Right cardiac atrium (tissue), 5 donors: ENCODE measurements around the gene KRTAP21-1. TPM values are rescaled to one million over a fixed set of nuclear protein-coding genes. Genes with fewer than 3 reads are reported as not detected.
"Not testable (repeated sequence)": the region's sequence is repeated elsewhere in the genome, so short reads cannot be mapped to it uniquely, and the experiment has no call there.

Source experiments
- ATAC-seq, 2 donors: fragments of 200-7000 bp; cut with Tn5 transposase; one replicate each; pipeline versions ENCODE4 v1.8.0 to v1.9.1; 2020; ENCODE audit warnings: moderate library complexity in 2 of 2, mild to moderate bottlenecking in 1 of 2
- DNase-seq, 3 donors: peaks; one replicate each; pipeline ENCODE4 v3.0.0-alpha.2; 2020
- H3K27ac ChIP-seq: one replicate; pipeline ENCODE4 v1.5.1; 2013; ENCODE audit warnings: mild to moderate bottlenecking, low read length, control low read depth, moderate library complexity
- H3K27me3 ChIP-seq: one replicate; pipeline ENCODE4 v1.6.1; 2013; ENCODE audit not compliant: control insufficient read depth, insufficient read depth
- H3K4me1 ChIP-seq: one replicate; pipeline ENCODE4 v1.6.1; 2013; ENCODE audit warnings: low read length; ENCODE audit not compliant: control insufficient read depth, insufficient read depth
- H3K4me3 ChIP-seq: one replicate; pipeline ENCODE4 v1.5.1; 2013; ENCODE audit warnings: low read length, control low read depth
- H3K9me3 ChIP-seq: one replicate; pipeline ENCODE4 v1.6.1; 2013; ENCODE audit warnings: low read length; ENCODE audit not compliant: control insufficient read depth
- WGBS: extraction: QIAGEN DNeasy Blood & Tissue Kit; methylation state at CpG from one replicate; pipeline ENCODE4 v1.1.7; 2013; 5-methylcytosine and 5-hydroxymethylcytosine counted together
- intact Hi-C, 4 donors: fragments of 100-400 bp; cut with DNase I; formaldehyde crosslinking; loops; one replicate each; pipeline versions ENCODE4 v1.11.0 to v1.14.0; 2022 to 2023
- long read RNA-seq, 4 donors: library from polyadenylated mRNA; unstranded; transcript quantifications; one replicate each; pipeline ENCODE4 v2.0.0, GENCODE V29; 2020 to 2021
- polyA plus RNA-seq: library from polyadenylated mRNA; stranded (reverse); fragments of 200-250 nt; gene quantifications from one replicate; pipeline ENCODE4 v1.2.3, GENCODE V29; 2013
- total RNA-seq, 4 donors: library from RNA; stranded (reverse); fragmentation: NEBNext Ultra II Directional; extraction: Animal tissue kit (Norgen Biotek cat#: 25700); gene quantifications; one replicate each; pipeline ENCODE4 v1.2.1, GENCODE V29; 2021
- donor health status: healthy with polysubstance abuse.
- donor health status: DM: no; HTN: yes; CAD: no.
- donor health status: DM: no; HTN: no; CAD: no.
- donor health status: DM: no; HTN: yes; CAD: no; lungs with severe emphysema.
- donor health status: DM: yes; HTN: yes; CAD: no.

KRTAP21-1 gene
- not detected for total RNA-seq
- not detected for polyA plus RNA-seq
- long read RNA-seq, donor 1, result 0 reads
- long read RNA-seq, donor 2, result 0 reads
- long read RNA-seq, donor 3, result 0 reads
- long read RNA-seq, donor 4, result 0 reads

GRCh38 chr21:30755328-30755727 is at the start of gene KRTAP21-1:
Gene KRTAP21-1, minus strand, starts transcription at chr21:30755428. Its CDS starts 50 bp downstream, at chr21:30755378.
- ATAC-seq, DNase-seq: not testable (repeated sequence)
- 90% methylated on average over 2 of the region's 2 CpGs for WGBS

DNA sequence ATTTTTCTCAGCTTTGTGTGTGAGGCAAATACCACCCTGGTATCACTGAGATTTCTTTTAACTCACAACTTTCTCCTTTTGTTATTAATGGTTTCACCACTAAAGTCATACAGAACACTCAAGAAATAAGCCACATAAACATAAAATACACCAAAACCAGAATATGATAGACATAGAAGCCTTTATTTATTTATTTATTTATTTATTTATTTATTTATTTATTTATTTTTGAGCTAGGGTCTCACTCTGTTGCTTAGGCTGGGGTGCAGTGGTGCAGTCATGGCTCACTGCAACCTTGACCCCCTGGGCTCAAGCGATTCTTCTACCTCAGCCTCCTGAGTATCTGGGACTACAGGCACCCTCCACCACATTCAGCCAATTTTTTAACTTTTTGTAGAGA is 45.4 kb upstream of the KRTAP21-1 start:
- intact Hi-C loops, result no loop called here
- Histone ChIP-seq H3K4me3 (no peak overlapping the region), H3K27ac (no peak overlapping the region), H3K27me3 (no peaks in the 10 kb centered on the region), H3K4me1 (no peaks in the 10 kb centered on the region), H3K9me3 (no peaks in the 10 kb centered on the region)
- DNase-seq (no peak), ATAC-seq (no peak)
- 82% methylated on average over 1 of the region's 1 CpG for WGBS

More at GRCh38 chr21:30755328-30755727, at the start of gene KRTAP21-1:
- H3K4me3 ChIP-seq, H3K27ac ChIP-seq, H3K4me1 ChIP-seq, intact Hi-C loops, H3K9me3 ChIP-seq, H3K27me3 ChIP-seq: not testable (repeated sequence)

DNA sequence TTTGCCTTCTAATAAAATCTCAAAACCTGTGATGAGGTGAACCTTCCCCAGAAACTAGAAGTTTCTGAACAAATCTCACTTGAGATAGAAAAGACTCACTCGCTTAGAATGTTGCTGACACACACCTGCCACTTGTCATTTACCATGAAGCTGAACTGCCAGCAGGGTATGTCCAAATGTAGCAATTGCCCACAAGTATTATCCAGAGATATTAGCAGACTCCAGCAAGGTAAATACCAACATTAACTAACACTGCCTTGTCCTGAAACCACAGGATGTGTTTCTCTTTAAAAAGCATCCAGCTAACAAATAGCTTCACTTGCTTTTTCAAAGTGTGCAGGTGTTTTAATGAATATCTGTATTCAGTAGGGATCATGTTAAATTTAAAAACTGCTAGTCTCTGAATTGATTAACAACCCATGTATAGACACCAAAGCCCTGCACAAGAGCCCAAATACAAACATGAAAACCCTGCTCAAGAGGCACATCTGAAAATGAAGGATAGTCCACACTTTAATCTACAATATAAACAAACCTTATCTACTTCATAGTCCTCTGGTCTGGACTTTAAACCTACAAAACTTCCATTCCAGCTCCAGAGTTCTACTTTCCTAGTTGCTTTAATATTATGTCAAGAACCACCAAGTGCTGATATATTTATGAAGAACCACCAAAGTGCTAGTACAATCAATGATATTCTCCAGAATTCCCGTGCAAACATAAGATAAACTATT is 38.5 kb upstream of the KRTAP21-1 start:
- ATAC-seq (no peak), DNase-seq (no peak)
- Histone ChIP-seq H3K4me3 (no peak overlapping the region), H3K4me1 (no peaks in the 10 kb centered on the region), H3K27ac (no peak overlapping the region), H3K9me3 (no peaks in the 10 kb centered on the region), H3K27me3 (no peaks in the 10 kb centered on the region)
- 60% methylated on average over 2 of the region's 2 CpGs for WGBS
- intact Hi-C loops, result no loop called here

DNA sequence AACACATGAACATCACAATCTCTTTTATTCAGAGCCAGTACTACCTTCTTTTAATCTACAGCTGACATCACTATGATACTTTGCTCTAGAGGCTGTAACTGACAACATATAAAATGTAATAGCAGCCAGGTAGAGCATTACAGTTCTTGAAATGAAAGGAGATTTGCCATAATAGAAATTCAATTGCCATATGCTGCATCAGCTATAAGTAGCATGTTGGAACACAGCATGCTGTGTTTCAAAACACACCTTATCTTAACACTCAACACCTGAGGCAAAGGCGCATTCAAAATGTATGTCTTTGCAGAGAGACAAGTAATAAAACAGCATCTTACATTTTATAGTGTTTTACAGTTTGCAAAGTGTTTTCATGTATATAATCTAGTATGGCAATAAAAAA is 24.0 kb upstream of the KRTAP21-1 start:
- intact Hi-C loops, result no loop called here
- 85% methylated on average over 1 of the region's 1 CpG for WGBS
- ATAC-seq, result no peak

DNA sequence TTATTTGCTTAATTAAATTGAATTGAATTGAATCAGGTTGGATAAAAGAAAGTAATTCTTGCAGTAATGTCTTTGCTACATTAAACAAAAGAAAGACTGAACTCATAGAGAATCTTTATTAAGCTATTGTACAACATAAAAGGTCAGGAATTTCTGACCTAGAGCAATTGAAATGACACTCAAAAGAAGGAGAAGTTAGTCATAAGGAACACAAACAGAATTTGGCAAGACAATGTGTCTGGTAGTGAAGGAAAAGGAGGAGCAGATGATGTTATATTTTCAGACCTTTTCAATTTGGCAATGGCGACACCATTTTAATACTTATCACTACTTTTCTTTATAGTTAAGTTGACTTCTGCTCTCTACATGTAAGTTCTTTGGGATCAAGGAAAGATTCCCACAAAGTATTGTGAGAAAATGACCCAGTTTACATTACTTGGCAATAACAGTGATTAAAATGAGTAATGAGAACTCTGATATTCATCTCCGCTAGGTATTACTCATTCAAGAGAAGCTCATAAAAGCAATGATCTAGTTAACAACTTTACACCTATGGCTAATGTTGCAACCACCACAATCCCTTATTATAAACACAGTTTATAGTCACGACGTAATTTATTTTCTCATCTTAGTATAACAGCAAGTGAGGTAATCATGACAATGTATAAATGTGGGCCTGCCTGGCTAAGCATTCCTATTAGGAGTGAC is 14.7 kb upstream of the KRTAP21-1 start:
- intact Hi-C loops, result no loop called here
- no peaks in the 10 kb centered on the region for H3K9me3 ChIP-seq
- no peak for DNase-seq
- H3K27me3 ChIP-seq, result no peaks in the 10 kb centered on the region
- H3K27ac ChIP-seq, result no peak overlapping the region
- WGBS, result 89% methylated on average over 4 of the region's 4 CpGs
- H3K4me3 ChIP-seq, result no peak overlapping the region
- no peak for ATAC-seq
- no peaks in the 10 kb centered on the region for H3K4me1 ChIP-seq

More for the DNA sequence above, 24.0 kb upstream of the KRTAP21-1 start:
- Histone ChIP-seq H3K27me3 (no peaks in the 10 kb centered on the region), H3K4me3 (no peak overlapping the region), H3K27ac (no peak overlapping the region), H3K4me1 (no peaks in the 10 kb centered on the region), H3K9me3 (no peaks in the 10 kb centered on the region)
- DNase-seq, result no peak

DNA sequence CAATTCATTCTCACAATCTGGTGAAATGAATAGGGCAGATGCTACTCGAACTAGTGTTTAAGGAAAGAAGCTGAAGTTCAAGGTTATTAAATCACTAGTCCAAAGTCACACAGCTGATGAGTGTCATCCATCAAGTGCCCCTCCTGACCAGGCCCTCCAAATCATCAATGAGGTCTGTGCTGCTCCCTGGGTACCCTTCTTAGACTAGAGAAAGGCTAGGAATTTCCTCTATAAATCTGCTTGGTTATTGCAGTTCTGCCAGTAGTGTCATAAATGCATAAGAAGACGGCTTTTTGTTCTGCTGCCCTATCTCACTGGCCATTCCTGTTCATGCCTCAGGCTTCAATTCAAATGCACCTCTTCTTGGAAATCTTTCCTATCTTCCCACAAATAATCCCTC is 5.5 kb upstream of the KRTAP21-1 start:
- no peak for ATAC-seq
- no peak for DNase-seq
- Histone ChIP-seq H3K4me1 (no peaks in the 10 kb centered on the region), H3K27me3 (no peaks in the 10 kb centered on the region), H3K27ac (no peak overlapping the region), H3K4me3 (no peak overlapping the region), H3K9me3 (no peaks in the 10 kb centered on the region)
- intact Hi-C loops, result no loop called here
- WGBS, result 78% methylated on average over 2 of the region's 2 CpGs

DNA sequence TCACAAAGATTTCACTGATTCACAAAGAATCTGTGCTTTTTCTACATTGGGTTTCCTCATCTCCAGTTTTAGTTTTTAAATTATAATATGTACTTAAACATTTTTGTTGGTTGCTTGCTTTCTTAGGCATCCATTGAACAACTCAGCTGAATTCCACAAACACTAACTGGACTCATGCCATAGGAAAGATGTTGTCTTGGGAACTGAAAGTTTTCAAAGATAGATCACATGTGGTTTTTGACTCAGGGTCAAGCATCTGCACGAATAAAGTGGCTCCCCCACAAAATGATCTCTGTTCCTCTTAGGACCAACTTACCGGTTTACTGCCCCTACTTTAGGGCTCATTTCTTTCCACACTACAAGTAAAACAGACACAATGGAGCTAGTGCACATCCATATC is 3.1 kb upstream of the KRTAP21-1 start:
- no peak for DNase-seq
- 50% methylated on average over 2 of the region's 2 CpGs for WGBS
- no peak for ATAC-seq
- no peak overlapping the region for H3K27ac ChIP-seq
- intact Hi-C loops, result no loop called here
- H3K4me3 ChIP-seq, result no peak overlapping the region
- no peaks in the 10 kb centered on the region for H3K4me1 ChIP-seq
- no peaks in the 10 kb centered on the region for H3K9me3 ChIP-seq
- H3K27me3 ChIP-seq, result no peaks in the 10 kb centered on the region

DNA sequence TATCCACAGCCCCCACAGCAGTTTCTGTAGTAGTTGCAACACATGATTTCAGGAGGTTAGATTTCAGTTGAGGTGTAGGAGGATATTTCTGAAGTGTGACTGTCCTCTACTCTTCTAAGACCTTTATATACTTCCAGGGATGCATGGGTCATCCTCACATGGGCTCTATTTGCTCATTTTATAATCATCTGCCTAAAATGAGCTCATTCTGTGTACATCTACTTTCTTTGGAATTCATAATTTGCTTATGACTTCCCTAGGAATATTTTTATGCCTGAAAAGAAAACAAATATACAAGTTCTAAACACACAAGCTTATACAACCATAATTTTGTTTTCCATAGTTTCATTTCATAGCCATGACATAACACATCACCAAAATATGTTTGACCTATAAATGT is 8.1 kb downstream of the KRTAP21-1 start, which contains the start of gene KRTAP21-2:
Gene KRTAP21-2 (minus strand): TSS at position 101 of the 400 bp plus-strand sequence. CDS start 57 bp downstream, at position 44.
- DNase-seq (no peak), ATAC-seq (no peak)
- Histone ChIP-seq H3K4me3 (no peak within 1 kb of the TSS), H3K27ac (no peak within 1 kb of the TSS), H3K27me3 (no peaks in the 10 kb centered on the region), H3K9me3 (no peaks in the 10 kb centered on the region), H3K4me1 (no peaks in the 10 kb centered on the region)
- intact Hi-C loops, result no loop called here

GRCh38 chr21:30740462-30740861 is 14.8 kb downstream of the KRTAP21-1 start:
- Histone ChIP-seq H3K27ac (no peak overlapping the region), H3K9me3 (no peaks in the 10 kb centered on the region), H3K4me1 (no peaks in the 10 kb centered on the region), H3K4me3 (no peak overlapping the region), H3K27me3 (no peaks in the 10 kb centered on the region)
- 87% methylated on average over 2 of the region's 2 CpGs for WGBS
- DNase-seq, result no peak
- ATAC-seq, result no peak
- intact Hi-C loops, result no loop called here

DNA sequence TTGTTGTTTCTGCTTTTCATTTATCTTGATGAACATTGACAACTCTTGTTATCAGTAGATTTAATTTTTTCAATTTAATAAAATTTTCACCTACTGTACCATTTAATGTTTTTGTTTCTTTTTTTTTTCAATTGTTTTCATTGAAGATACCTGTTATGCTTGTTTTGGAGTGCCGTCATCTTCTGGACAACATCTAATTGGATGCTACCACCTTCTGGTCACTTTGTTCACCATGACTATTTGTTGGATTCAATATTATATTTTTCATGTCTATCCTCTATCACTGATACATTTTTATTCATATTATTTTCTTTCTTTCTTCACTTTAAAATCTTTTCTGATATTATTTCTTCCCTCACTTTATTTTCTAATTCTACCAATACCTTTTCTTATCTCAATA is 22.2 kb downstream of the KRTAP21-1 start:
- H3K4me3 ChIP-seq, result no peak overlapping the region
- no peak for ATAC-seq
- no peaks in the 10 kb centered on the region for H3K9me3 ChIP-seq
- intact Hi-C loops, result loop anchor here in 3 of 4 donors (2.0 to 10.0 kb wide), 4 partner anchors 286 to 388 kb away; partner anchors contain the start of genes KRTAP15-1 (in 1 of the 3) and KRTAP23-1 (in 1 of the 3)
- H3K27me3 ChIP-seq, result no peaks in the 10 kb centered on the region
- DNase-seq, result no peak
- H3K4me1 ChIP-seq, result no peaks in the 10 kb centered on the region
- H3K27ac ChIP-seq, result no peak overlapping the region
- WGBS, result 51% methylated on average over 1 of the region's 1 CpG

DNA sequence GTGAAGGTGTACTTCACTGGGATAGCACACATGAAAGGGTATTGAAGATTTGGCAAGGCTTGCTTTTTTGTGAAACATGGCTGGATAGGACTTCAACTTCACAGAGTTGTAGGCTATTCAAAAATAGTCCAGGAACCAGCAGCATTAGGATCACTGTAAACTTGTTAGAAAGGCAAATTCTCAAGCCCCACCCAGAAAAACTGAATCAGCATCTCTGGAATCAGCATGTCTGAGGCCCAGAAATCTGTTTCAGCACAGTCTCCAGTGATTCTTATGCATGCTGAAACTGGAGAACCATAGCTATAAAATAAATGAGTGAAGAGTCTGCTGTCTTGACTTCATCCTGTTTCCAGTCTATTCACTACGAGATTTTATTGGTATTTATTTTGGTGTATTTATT is 28.5 kb downstream of the KRTAP21-1 start:
- H3K4me1 ChIP-seq, result no peaks in the 10 kb centered on the region
- no peak overlapping the region for H3K4me3 ChIP-seq
- ATAC-seq (no peak), DNase-seq (no peak)
- no peak overlapping the region for H3K27ac ChIP-seq
- WGBS, result 75% methylated on average over 1 of the region's 1 CpG
- no peaks in the 10 kb centered on the region for H3K27me3 ChIP-seq
- intact Hi-C loops, result no loop called here
- no peaks in the 10 kb centered on the region for H3K9me3 ChIP-seq
